Keratinocyte (primary cell): ENCODE measurements around the gene GREB1. TPM values are rescaled to one million over a fixed set of nuclear protein-coding genes. Genes with fewer than 3 reads are reported as not detected.

Experiments
- DNase-seq: peaks from one replicate; pipeline ENCODE4 v3.0.0-alpha.2; 2011; ENCODE audit warnings: low read depth, missing footprints, low spot score
- FAIRE-seq: peaks from 2 replicates; lab custom pipeline; 2011; peaks lifted over from hg19 to GRCh38; lab: Jason Lieb, UNC
- H2AFZ ChIP-seq: 2 replicates; pipeline ENCODE4 v1.6.0; 2012; ENCODE audit warnings: low read length, control low read depth, inconsistent platforms; ENCODE audit not compliant: control insufficient read depth
- H3K27ac ChIP-seq: 2 replicates; pipeline ENCODE4 v1.5.1; 2011; ENCODE audit warnings: low read length; ENCODE audit not compliant: control insufficient read depth, insufficient read depth
- H3K27me3 ChIP-seq: 3 replicates; pipeline ENCODE4 v1.6.0; 2011; ENCODE audit warnings: low read length; ENCODE audit not compliant: control insufficient read depth, insufficient read depth; ENCODE audit errors: extremely low read depth
- H3K36me3 ChIP-seq, 2 experiments: 2 replicates in 1 of 2; 3 replicates in 1 of 2; pipeline ENCODE4 v1.5.1; 2011; ENCODE audit warnings: low read length in 2 of 2, mild to moderate bottlenecking in 1 of 2; ENCODE audit not compliant: control insufficient read depth in 2 of 2, insufficient read depth in 2 of 2; ENCODE audit errors: extremely low read depth in 1 of 2
- H3K4me1 ChIP-seq: 3 replicates; pipeline ENCODE4 v1.5.1; 2011; ENCODE audit warnings: low read length; ENCODE audit not compliant: control insufficient read depth, insufficient read depth; ENCODE audit errors: extremely low read depth
- H3K4me2 ChIP-seq: 3 replicates; pipeline ENCODE4 v1.6.0; 2011; ENCODE audit warnings: low read depth, low read length; ENCODE audit not compliant: control insufficient read depth, insufficient read depth; ENCODE audit errors: extremely low read depth
- H3K4me3 ChIP-seq, 3 experiments: fragments of 200-600 bp in 1 of 3; sonication (generic) in 1 of 3; 2 replicates in 2 of 3; 3 replicates in 1 of 3; pipeline ENCODE4 v1.5.1; 2011 to 2016; ENCODE audit warnings: low read length in 3 of 3, mild to moderate bottlenecking in 3 of 3, control low read depth in 2 of 3, inconsistent platforms in 1 of 3, low read depth in 1 of 3, mixed read lengths in 1 of 3, mixed run types in 1 of 3, moderate library complexity in 1 of 3; ENCODE audit not compliant: control insufficient read depth in 2 of 3, insufficient read depth in 2 of 3; ENCODE audit errors: extremely low read depth in 1 of 3
- H3K79me2 ChIP-seq: 2 replicates; pipeline ENCODE4 v1.6.0; 2012; ENCODE audit warnings: low read length; ENCODE audit not compliant: control insufficient read depth, insufficient read depth
- H3K9ac ChIP-seq: 3 replicates; pipeline ENCODE4 v1.6.0; 2011; ENCODE audit warnings: low read length; ENCODE audit not compliant: control insufficient read depth, insufficient read depth; ENCODE audit errors: extremely low read depth
- H3K9me1 ChIP-seq: 3 replicates; pipeline ENCODE4 v1.6.0; 2011; ENCODE audit warnings: low read length; ENCODE audit not compliant: control insufficient read depth, insufficient read depth; ENCODE audit errors: extremely low read depth
- H3K9me3 ChIP-seq: 2 replicates; pipeline ENCODE4 v1.5.1; 2012; ENCODE audit warnings: low read depth, low read length; ENCODE audit not compliant: control insufficient read depth
- H4K20me1 ChIP-seq: 3 replicates; pipeline ENCODE4 v1.6.0; 2011; ENCODE audit warnings: low read length; ENCODE audit not compliant: control insufficient read depth, insufficient read depth; ENCODE audit errors: extremely low read depth
- CTCF ChIP-seq, 3 experiments: IDR thresholded peaks in 1 of 3; conservative IDR thresholded peaks in 1 of 3; optimal IDR thresholded peaks in 1 of 3; 2 replicates in 2 of 3; 3 replicates in 1 of 3; pipeline versions ENCODE3 to v1.5.1; 2011; ENCODE audit warnings: low read length in 3 of 3, mild to moderate bottlenecking in 3 of 3, moderate library complexity in 2 of 3, control low read depth in 1 of 3, inconsistent platforms in 1 of 3; ENCODE audit not compliant: insufficient read depth in 2 of 3; ENCODE audit errors: extremely low read depth in 1 of 3
- EZH2 ChIP-seq: IDR thresholded peaks from one replicate; pipeline ENCODE4 v1.6.1; 2012; ENCODE audit warnings: inconsistent platforms, mild to moderate bottlenecking, low read length, moderate library complexity
- dilution Hi-C: fragments of 300-500 bp; cut with MboI; formaldehyde crosslinking; loops from one replicate; pipeline ENCODE4 v1.7.0; 2020; ENCODE audit warnings: low sequenced_read_pairs; ENCODE audit not compliant: extremely low pct_ligation_motif_present
- polyA plus RNA-seq, 5 experiments: library from polyadenylated mRNA; depleted of rRNA in 3 of 5; stranded (reverse) in 3 of 5; stranded (forward) in 1 of 5; unstranded in 1 of 5; fragments of >200 nt; gene quantifications; 1 replicate in 1 of 5; 2 replicates in 3 of 5; 3 replicates in 1 of 5; pipeline versions ENCODE4 v1.2.1 to v1.2.3, GENCODE V29; 2011 to 2012; ENCODE audit warnings: missing spikeins in 2 of 5, low read depth in 1 of 5, low replicate concordance in 1 of 5

The GREB1 gene
- polyA plus RNA-seq, 1 donor (not counting 4 experiments of a cell fraction or from before 2014, with no cell fraction given) = 0.13 TPM

- Histone ChIP-seq H3K36me3 (no peaks in the 10 kb centered on the region), H4K20me1 (no peaks in the 10 kb centered on the region), H3K27me3 (peaks cover under 1% of the 10 kb centered on the region), H3K9ac (no peak overlapping the region), H3K27ac (no peak overlapping the region), H3K4me3 (no peak overlapping the region), H2AFZ (no peak overlapping the region), H3K9me1 (no peaks in the 10 kb centered on the region), H3K4me2 (no peak overlapping the region), H3K9me3 (no peaks in the 10 kb centered on the region), H3K79me2 (no peaks in the 10 kb centered on the region), H3K4me1 (no peaks in the 10 kb centered on the region)
- FAIRE-seq (no peak), DNase-seq (no peak)
- TF ChIP-seq EZH2 (no peak), CTCF (optimal IDR thresholded peaks at IDR 0.05 in 1 of 3, IDR thresholded peaks at IDR 0.05 in 1 of 3, conservative IDR thresholded peaks at IDR 0.05 in 1 of 3; ENCODE audit: extremely low read depth in 1 of 3, insufficient read depth in 2 of 3, low read length in 3 of 3) (no peak)
- dilution Hi-C loops = no loop called here
Measured at GRCh38 chr2:11617527-11617926, 83.7 kb downstream of the GREB1 start.

GRCh38 chr2:11617984-11618707 lies 84.3 kb downstream of the GREB1 start:
- Histone ChIP-seq H2AFZ (no peak overlapping the region), H3K27me3 (peaks cover 4% of the 10 kb centered on the region), H3K36me3 (no peaks in the 10 kb centered on the region), H3K27ac (no peak overlapping the region), H3K9ac (no peak overlapping the region), H3K9me1 (no peaks in the 10 kb centered on the region), H3K4me2 (no peak overlapping the region), H4K20me1 (no peaks in the 10 kb centered on the region), H3K4me3 (no peak overlapping the region), H3K4me1 (no peaks in the 10 kb centered on the region), H3K9me3 (no peaks in the 10 kb centered on the region), H3K79me2 (no peaks in the 10 kb centered on the region)
- DNase-seq (no peak), FAIRE-seq (no peak)
- dilution Hi-C loops = no loop called here
- TF ChIP-seq CTCF (optimal IDR thresholded peaks at IDR 0.05 in 1 of 3, IDR thresholded peaks at IDR 0.05 in 1 of 3, conservative IDR thresholded peaks at IDR 0.05 in 1 of 3; ENCODE audit: extremely low read depth in 1 of 3, insufficient read depth in 2 of 3, low read length in 3 of 3) (no peak), EZH2 (no peak)
